Nasal cavity respiratory epithelium epithelial cell of viscerocranial mucosa (primary cell): ENCODE measurements around the gene CCL4. TPM values are rescaled to one million over a fixed set of nuclear protein-coding genes. Genes with fewer than 3 reads are reported as not detected.

Source experiments
- total RNA-seq: library from RNA; depleted of rRNA; stranded (reverse); fragments of >200 nt; gene quantifications from 2 replicates; pipeline ENCODE4 v1.2.3, GENCODE V29; 2014

CCL4 gene
- not detected in 2 replicates for total RNA-seq

GRCh38 chr17:36103401-36103975 lies at the start of gene CCL4:
TSS of gene CCL4 (plus strand) at chr17:36103827. CDS start at chr17:36103906, 79 bp downstream.

GRCh38 chr17:36063786-36064541 lies 39.7 kb upstream of the CCL4 start, which contains the start of gene CCL18:
TSS of gene CCL18 (plus strand) at chr17:36064272. CDS start at chr17:36064343, 71 bp downstream.

GRCh38 chr17:36089888-36090836 lies 13.5 kb upstream of the CCL4 start, which contains the start of gene CCL3:
TSS of gene CCL3 (minus strand) at chr17:36090143. CDS start at chr17:36090058, 85 bp downstream.

Other genes starting within 250 kb of the CCL4 start
- gene HEATR9, start 234.9 kb upstream of the CCL4 start, total RNA-seq = not detected in 2 replicates
- gene CCL5, start 223.5 kb upstream of the CCL4 start, total RNA-seq = 0.07 and 0.34 TPM in 2 replicates
- gene RDM1, start 173.1 kb upstream of the CCL4 start, total RNA-seq = 0.14 TPM in 1 of 2 replicates, not detected in the other
- gene LYZL6, start 160.1 kb upstream of the CCL4 start, total RNA-seq = not detected in 2 replicates
- gene CCL16, start 122.3 kb upstream of the CCL4 start, total RNA-seq = not detected in 2 replicates
- gene CCL14, start 117.1 kb upstream of the CCL4 start, total RNA-seq = not detected in 2 replicates
- gene CCL15, start 102.3 kb upstream of the CCL4 start, total RNA-seq = not detected in 2 replicates
- gene CCL23, start 85.9 kb upstream of the CCL4 start, total RNA-seq = not detected in 2 replicates
- not detected in 2 replicates for gene CCL18, start 39.6 kb upstream of the CCL4 start, total RNA-seq
- not detected in 2 replicates for gene CCL3, start 13.7 kb upstream of the CCL4 start, total RNA-seq
- gene TBC1D3B, start 72.8 kb downstream of the CCL4 start, total RNA-seq = 1.4 and 3.2 TPM in 2 replicates
- not detected in 2 replicates for gene CCL3L1, start 92.9 kb downstream of the CCL4 start, total RNA-seq
- gene CCL4L2, start 107.2 kb downstream of the CCL4 start, total RNA-seq = not detected in 2 replicates
- 0.07 TPM in 1 of 2 replicates, not detected in the other for gene TBC1D3I, start 160.7 kb downstream of the CCL4 start, total RNA-seq
- gene TBC1D3G, start 220.1 kb downstream of the CCL4 start, total RNA-seq = not detected in 2 replicates